GM12878 (cell line): ENCODE measurements around the gene NET1.

ENCODE experiments used
- ESRRA ChIP-seq: IDR thresholded peaks from 2 replicates; pipeline ENCODE4 v1.6.1; 2012; ENCODE audit warnings: mild to moderate bottlenecking, low read length, improper control_type of control experiment
- NRF1 ChIP-seq: conservative IDR thresholded peaks from 2 replicates; pipeline ENCODE4 v1.6.1; 2011; ENCODE audit warnings: mild to moderate bottlenecking, low read depth, low read length, improper control_type of control experiment
- TF ChIP-seq, protein P1 (sequence below): fragments of 450-650 bp; IDR thresholded peaks from 2 replicates; pipeline ENCODE4 v1.6.1; 2016; ENCODE audit warnings: mild to moderate bottlenecking, moderate library complexity, borderline replicate concordance
- TF ChIP-seq, protein P2 (sequence below): IDR thresholded peaks from 2 replicates; pipeline ENCODE4 v1.6.1; 2012; ENCODE audit warnings: low read length, inconsistent platforms

DNA sequence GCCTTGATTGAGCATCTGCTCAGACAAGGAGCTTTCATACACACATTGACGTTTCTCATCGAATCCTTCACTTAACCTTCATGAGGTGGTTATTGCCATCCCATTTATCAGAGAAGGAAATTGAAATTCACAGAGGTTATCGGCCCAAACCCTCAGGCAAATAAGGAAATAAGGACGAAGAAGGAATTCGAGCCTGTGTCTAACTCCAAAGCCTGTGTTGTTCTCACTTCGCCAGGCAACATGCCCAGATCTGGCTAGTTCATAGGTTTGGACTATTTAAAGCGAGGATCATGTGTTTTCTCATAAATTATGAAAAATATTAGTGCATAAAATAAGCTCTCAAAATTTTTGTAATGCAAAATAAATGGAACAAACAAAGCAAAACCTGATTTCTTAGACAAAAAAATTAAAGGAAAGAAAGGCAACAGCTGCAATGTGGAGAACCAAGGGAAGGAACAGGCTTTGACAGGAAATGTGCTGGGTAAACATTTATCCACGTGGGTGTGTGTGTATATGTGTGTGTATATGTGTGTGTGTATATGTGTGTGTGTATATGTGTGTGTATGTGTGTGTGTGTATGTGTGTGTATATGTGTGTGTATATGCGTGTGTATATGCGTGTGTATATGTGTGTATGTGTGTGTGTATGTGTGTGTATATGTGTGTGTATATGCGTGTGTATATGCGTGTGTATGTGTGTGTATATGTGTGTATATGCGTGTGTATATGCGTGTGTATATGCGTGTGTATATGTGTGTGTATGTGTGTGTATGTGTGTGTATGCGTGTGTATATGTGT, 42.8 kb upstream of the NET1 start:
- TF ChIP-seq ESRRA (no peak), NRF1 (no peak)
- TF ChIP-seq, protein P1, sequence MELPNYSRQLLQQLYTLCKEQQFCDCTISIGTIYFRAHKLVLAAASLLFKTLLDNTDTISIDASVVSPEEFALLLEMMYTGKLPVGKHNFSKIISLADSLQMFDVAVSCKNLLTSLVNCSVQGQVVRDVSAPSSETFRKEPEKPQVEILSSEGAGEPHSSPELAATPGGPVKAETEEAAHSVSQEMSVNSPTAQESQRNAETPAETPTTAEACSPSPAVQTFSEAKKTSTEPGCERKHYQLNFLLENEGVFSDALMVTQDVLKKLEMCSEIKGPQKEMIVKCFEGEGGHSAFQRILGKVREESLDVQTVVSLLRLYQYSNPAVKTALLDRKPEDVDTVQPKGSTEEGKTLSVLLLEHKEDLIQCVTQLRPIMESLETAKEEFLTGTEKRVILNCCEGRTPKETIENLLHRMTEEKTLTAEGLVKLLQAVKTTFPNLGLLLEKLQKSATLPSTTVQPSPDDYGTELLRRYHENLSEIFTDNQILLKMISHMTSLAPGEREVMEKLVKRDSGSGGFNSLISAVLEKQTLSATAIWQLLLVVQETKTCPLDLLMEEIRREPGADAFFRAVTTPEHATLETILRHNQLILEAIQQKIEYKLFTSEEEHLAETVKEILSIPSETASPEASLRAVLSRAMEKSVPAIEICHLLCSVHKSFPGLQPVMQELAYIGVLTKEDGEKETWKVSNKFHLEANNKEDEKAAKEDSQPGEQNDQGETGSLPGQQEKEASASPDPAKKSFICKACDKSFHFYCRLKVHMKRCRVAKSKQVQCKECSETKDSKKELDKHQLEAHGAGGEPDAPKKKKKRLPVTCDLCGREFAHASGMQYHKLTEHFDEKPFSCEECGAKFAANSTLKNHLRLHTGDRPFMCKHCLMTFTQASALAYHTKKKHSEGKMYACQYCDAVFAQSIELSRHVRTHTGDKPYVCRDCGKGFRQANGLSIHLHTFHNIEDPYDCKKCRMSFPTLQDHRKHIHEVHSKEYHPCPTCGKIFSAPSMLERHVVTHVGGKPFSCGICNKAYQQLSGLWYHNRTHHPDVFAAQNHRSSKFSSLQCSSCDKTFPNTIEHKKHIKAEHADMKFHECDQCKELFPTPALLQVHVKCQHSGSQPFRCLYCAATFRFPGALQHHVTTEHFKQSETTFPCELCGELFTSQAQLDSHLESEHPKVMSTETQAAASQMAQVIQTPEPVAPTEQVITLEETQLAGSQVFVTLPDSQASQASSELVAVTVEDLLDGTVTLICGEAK: no peak
- TF ChIP-seq, protein P2, sequence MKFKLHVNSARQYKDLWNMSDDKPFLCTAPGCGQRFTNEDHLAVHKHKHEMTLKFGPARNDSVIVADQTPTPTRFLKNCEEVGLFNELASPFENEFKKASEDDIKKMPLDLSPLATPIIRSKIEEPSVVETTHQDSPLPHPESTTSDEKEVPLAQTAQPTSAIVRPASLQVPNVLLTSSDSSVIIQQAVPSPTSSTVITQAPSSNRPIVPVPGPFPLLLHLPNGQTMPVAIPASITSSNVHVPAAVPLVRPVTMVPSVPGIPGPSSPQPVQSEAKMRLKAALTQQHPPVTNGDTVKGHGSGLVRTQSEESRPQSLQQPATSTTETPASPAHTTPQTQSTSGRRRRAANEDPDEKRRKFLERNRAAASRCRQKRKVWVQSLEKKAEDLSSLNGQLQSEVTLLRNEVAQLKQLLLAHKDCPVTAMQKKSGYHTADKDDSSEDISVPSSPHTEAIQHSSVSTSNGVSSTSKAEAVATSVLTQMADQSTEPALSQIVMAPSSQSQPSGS: no peak
